Heart left ventricle (tissue), 16 donors: ENCODE data around the gene KRTAP1-4. TPM values are rescaled to one million over a fixed set of nuclear protein-coding genes. Genes with fewer than 3 reads are reported as not detected.

ENCODE experiments used
- ATAC-seq, 4 donors: fragments of 200-7000 bp; cut with Tn5 transposase; one replicate each; pipeline ENCODE4 v1.9.1; 2020 to 2022; ENCODE audit warnings: moderate library complexity in 4 of 4, mild to moderate bottlenecking in 3 of 4, moderate number of reproducible peaks in 1 of 4
- DNase-seq, 5 donors: peaks; one replicate each; pipeline ENCODE4 v3.0.0-alpha.2; 2020
- H3K27ac ChIP-seq, 12 donors: fragments of 200-600 bp; sonication (generic) in 4 of 12; one replicate each; pipeline versions ENCODE4 v1.5.0 to v1.8.0; 2016 to 2022; ENCODE audit warnings: mild to moderate bottlenecking in 2 of 12
- H3K27me3 ChIP-seq, 9 donors: fragments of 200-600 bp; sonication (generic) in 2 of 9; one replicate each; pipeline versions ENCODE4 v1.5.1 to v1.8.0; 2016 to 2022; ENCODE audit warnings: mild to moderate bottlenecking in 3 of 9
- H3K36me3 ChIP-seq, 9 donors: fragments of 200-600 bp; sonication (generic) in 2 of 9; one replicate each; pipeline versions ENCODE4 v1.5.0 to v1.8.0; 2018 to 2022; ENCODE audit warnings: mild to moderate bottlenecking in 2 of 9
- H3K4me1 ChIP-seq, 12 donors: fragments of 200-600 bp; sonication (generic) in 4 of 12; one replicate each; pipeline versions ENCODE4 v1.5.0 to v1.8.0; 2016 to 2022; ENCODE audit warnings: mild to moderate bottlenecking in 3 of 12
- H3K4me3 ChIP-seq, 12 donors: fragments of 200-600 bp; sonication (generic) in 4 of 12; one replicate each; pipeline versions ENCODE4 v1.5.0 to v1.8.0; 2017 to 2022; ENCODE audit warnings: mild to moderate bottlenecking in 9 of 12, moderate library complexity in 4 of 12
- H3K9me3 ChIP-seq, 12 donors: fragments of 200-600 bp; sonication (generic) in 4 of 12; one replicate each; pipeline versions ENCODE4 v1.5.0 to v1.8.0; 2016 to 2022; ENCODE audit warnings: mild to moderate bottlenecking in 1 of 12
- POLR2A ChIP-seq, 2 donors: fragments of 450-650 bp; IDR thresholded peaks; one replicate each; pipeline ENCODE4 v1.6.1; 2017; ENCODE audit warnings: antibody characterized with exemption in 2 of 2, mild to moderate bottlenecking in 2 of 2, moderate library complexity in 2 of 2
- WGBS, 4 donors: extraction: QIAGEN DNeasy Blood & Tissue Kit in 2 of 4; methylation state at CpG; one replicate each; pipeline versions ENCODE4 v1.1.5 to v1.1.7; 2013 to 2018; 5-methylcytosine and 5-hydroxymethylcytosine counted together
- intact Hi-C, 10 donors: fragments of 100-400 bp; cut with DNase I; formaldehyde crosslinking; loops; one replicate each; pipeline versions ENCODE4 v1.11.1 to v1.14.2; 2022
- polyA plus RNA-seq, 2 donors: library from polyadenylated mRNA; stranded (reverse); fragments of 200-250 nt; gene quantifications; one replicate each; pipeline ENCODE4 v1.2.3, GENCODE V29; 2013
- total RNA-seq, 9 donors: library from RNA; depleted of rRNA in 2 of 9; stranded (reverse); fragments of >200 nt in 2 of 9; fragmentation: NEBNext Ultra II Directional in 3 of 9; extraction: Animal tissue kit (Norgen Biotek cat#: 25700) in 3 of 9; gene quantifications; one replicate each; pipeline versions ENCODE4 v1.1.0 to v1.2.4, GENCODE V29; 2016 to 2023
- TF ChIP-seq, protein P1 (sequence below), 12 donors: fragments of 200-600 bp; sonication (generic) in 4 of 12; IDR thresholded peaks; one replicate each; pipeline versions ENCODE4 v1.5.0 to v1.8.0; 2018 to 2022; ENCODE audit warnings: antibody characterized with exemption in 12 of 12, mild to moderate bottlenecking in 5 of 12
- donor health status: ischemic (EF 13 %, LVEDD 7.1; RV severe dilation, severe dysfunction).
- donor health status: healthy with polysubstance abuse.
- donor health status: DM: no; HTN: yes; CAD: no.
- donor health status: DM: no; HTN: no; CAD: no.
- donor health status: ischemic (EF 25% LVEDD 6.9; RV normal size, moderate dysfunction).
- donor health status: ischemic (EF 25% LVEDD 5.7; RV mildly dilated, moderate dysfunction).
- donor health status: healthy.
- donor health status: DM: yes; HTN: yes; CAD: no.
- donor health status: ischemic (EF 35%, LVEDD 5.7; RV mildly dilated, moderate dysfunction).
- donor health status: nonischemic (EF 11% LVEDD 7.7; RV severe dilation, severe dysfunction).
- donor health status: DM: yes; HTN: yes; CAD: no.
- donor health status: PGD.
- donor health status: ischemic (EF 29% LVEDD 5.4; RV normal size, mild dysfunction).
- donor health status: nonischemic (EF 23%, LVEDD 6.1; RV moderate dilation, normal function).

The KRTAP1-4 gene
- total and polyA plus RNA-seq, 11 donors, result not detected

DNA sequence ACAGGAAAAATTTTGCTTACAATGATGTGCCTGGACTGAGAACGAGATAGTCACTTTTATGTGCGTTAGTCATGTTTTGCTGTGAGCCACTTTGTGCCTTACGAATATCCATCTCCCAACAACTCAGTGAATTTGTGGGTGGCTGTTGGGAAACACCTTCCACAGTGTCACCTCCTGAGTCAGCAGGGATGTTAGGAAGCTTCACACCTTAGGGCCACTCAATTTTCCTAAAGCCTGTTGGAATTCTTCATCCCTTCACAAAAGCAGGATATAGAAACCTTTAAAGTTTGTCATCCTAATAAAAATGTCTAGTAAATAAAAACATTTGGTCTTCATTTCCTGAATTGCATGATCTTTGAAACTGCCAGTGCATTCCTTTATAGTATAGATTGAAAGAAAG lies 16.8 kb downstream of the KRTAP1-4 start:
- H3K4me3 ChIP-seq, result no peak overlapping the region
- peaks cover 0 to 4% (median 0%) of the 10 kb centered on the region in 9 donors for H3K27me3 ChIP-seq
- no peak for DNase-seq
- peaks cover 0 to 9% (median 0%) of the 10 kb centered on the region in 12 donors for H3K4me1 ChIP-seq
- 60 to 81% (median 78%) methylated on average over 3 of the region's 3 CpGs for WGBS, 4 donors
- no peaks in the 10 kb centered on the region for H3K36me3 ChIP-seq
- ATAC-seq, result no peak
- no peak overlapping the region for H3K27ac ChIP-seq
- intact Hi-C loops, result loop anchor here in 1 of 10 donors (5.0 kb wide), 1 partner anchor 51 kb away; no protein-coding TSS in a partner anchor
- no peaks in the 10 kb centered on the region for H3K9me3 ChIP-seq
- TF ChIP-seq, protein P1, sequence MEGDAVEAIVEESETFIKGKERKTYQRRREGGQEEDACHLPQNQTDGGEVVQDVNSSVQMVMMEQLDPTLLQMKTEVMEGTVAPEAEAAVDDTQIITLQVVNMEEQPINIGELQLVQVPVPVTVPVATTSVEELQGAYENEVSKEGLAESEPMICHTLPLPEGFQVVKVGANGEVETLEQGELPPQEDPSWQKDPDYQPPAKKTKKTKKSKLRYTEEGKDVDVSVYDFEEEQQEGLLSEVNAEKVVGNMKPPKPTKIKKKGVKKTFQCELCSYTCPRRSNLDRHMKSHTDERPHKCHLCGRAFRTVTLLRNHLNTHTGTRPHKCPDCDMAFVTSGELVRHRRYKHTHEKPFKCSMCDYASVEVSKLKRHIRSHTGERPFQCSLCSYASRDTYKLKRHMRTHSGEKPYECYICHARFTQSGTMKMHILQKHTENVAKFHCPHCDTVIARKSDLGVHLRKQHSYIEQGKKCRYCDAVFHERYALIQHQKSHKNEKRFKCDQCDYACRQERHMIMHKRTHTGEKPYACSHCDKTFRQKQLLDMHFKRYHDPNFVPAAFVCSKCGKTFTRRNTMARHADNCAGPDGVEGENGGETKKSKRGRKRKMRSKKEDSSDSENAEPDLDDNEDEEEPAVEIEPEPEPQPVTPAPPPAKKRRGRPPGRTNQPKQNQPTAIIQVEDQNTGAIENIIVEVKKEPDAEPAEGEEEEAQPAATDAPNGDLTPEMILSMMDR (IDR thresholded peaks at IDR 0.05), result no peak
- no peak for TF ChIP-seq POLR2A (IDR thresholded peaks at IDR 0.05)

DNA sequence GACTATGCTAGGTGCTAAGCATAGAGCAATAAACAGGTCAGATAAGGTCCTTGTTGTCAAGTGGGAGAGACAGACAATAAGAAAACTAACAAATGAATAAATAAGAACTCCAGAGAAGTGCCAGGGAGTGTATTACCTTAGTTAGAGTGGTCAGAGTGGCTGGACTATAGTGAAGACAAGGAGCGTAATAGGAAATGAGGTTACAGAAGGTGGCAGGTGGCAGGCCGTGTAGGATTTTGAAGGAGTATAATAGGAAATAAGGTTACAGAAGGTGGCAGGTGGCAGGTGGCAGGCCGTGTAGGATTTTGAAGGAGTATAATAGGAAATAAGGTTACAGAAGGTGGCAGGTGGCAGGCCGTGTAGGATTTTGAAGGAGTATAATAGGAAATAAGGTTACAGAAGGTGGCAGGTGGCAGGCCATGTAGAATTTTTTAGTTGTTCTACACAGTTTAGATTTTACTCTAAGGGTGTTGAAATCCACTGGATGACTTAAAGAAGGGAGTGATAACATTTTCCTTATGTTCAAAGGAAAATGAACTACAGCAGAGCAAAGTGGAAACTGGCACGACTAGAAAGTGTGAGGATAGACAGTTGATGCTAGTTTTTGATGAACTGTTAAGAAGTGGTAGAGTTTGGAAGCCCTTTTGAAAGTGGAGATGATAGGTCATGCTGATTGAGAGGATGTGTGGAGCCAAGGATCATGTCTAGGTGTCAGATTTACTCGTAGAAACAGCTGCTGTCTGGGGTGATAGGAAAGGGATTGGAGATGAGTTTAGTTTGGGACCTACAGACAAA lies 17.5 kb downstream of the KRTAP1-4 start:
- intact Hi-C loops, result loop anchor here in 1 of 10 donors (5.0 kb wide), 1 partner anchor 50 kb away; no protein-coding TSS in a partner anchor
- no peak for ATAC-seq
- 67 to 68% (median 67%) methylated on average over 6 of the region's 6 CpGs for WGBS, 4 donors
- Histone ChIP-seq H3K4me1 (peaks cover 0 to 9% (median 0%) of the 10 kb centered on the region in 12 donors), H3K9me3 (no peaks in the 10 kb centered on the region), H3K27me3 (peaks cover 0 to 4% (median 0%) of the 10 kb centered on the region in 9 donors), H3K27ac (no peak overlapping the region), H3K36me3 (no peaks in the 10 kb centered on the region), H3K4me3 (no peak overlapping the region)
- no peak for DNase-seq
- no peak for TF ChIP-seq POLR2A (IDR thresholded peaks at IDR 0.05)
- TF ChIP-seq, protein P1 (IDR thresholded peaks at IDR 0.05), result no peak

DNA sequence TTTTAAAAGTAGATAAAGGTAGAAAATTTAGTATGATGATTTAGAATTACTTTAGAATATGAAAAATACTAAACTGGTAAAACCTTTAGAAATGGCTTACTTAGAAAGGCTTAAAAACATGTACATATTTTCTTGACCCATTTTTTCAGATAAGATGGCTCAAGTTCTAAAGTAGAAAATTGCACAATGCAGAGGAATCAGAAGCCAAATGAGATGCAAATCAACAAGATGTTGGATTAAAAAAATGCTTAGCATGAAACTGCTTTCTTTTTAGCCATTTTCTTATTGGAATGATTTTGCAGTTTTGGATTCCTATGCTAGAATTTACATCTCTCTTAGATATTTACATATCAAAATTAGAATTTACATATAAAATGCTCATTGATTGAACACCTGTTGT lies 19.6 kb downstream of the KRTAP1-4 start:
- peaks cover 0 to 9% (median 0%) of the 10 kb centered on the region in 12 donors for H3K4me1 ChIP-seq
- H3K36me3 ChIP-seq, result no peaks in the 10 kb centered on the region
- ATAC-seq (no peak), DNase-seq (no peak)
- no peaks in the 10 kb centered on the region for H3K9me3 ChIP-seq
- H3K27me3 ChIP-seq, result peaks cover 0 to 4% (median 0%) of the 10 kb centered on the region in 9 donors
- H3K4me3 ChIP-seq, result no peak overlapping the region
- intact Hi-C loops, result loop anchor here in 1 of 10 donors (5.0 kb wide), 1 partner anchor 48 kb away; no protein-coding TSS in a partner anchor
- no peak for TF ChIP-seq POLR2A (IDR thresholded peaks at IDR 0.05)
- TF ChIP-seq, protein P1 (IDR thresholded peaks at IDR 0.05), result no peak
- no peak overlapping the region for H3K27ac ChIP-seq

DNA sequence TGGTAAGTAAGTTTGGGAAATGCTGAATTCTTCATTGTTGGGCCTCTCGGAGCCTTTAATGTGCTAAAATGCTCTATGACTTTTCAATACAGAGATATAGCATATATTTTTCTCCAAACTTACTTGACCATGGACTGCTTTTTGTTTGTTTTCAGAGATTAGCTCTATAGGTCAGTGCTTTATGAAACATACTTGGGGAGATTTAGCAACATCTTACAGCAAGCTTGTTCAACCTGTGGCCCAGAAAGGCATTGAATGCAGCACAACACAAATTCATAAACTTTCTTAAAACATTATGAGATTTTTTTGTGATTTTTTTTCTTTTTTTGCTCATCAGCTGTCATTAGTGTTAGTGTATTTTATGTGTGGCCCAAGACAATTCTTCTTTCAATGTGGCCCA lies 20.1 kb downstream of the KRTAP1-4 start:
- Histone ChIP-seq H3K27ac (no peak overlapping the region), H3K4me3 (no peak overlapping the region), H3K27me3 (peaks cover 0 to 4% (median 0%) of the 10 kb centered on the region in 9 donors), H3K9me3 (no peaks in the 10 kb centered on the region), H3K36me3 (no peaks in the 10 kb centered on the region), H3K4me1 (peaks cover 0 to 9% (median 0%) of the 10 kb centered on the region in 12 donors)
- no peak for ATAC-seq
- no peak for TF ChIP-seq POLR2A (IDR thresholded peaks at IDR 0.05)
- TF ChIP-seq, protein P1 (IDR thresholded peaks at IDR 0.05), result no peak
- WGBS, 4 donors, result 80 to 90% (median 87%) methylated on average over 1 of the region's 1 CpG
- DNase-seq, result no peak
- intact Hi-C loops, result loop anchor here in 1 of 10 donors (5.0 kb wide), 1 partner anchor 48 kb away; no protein-coding TSS in a partner anchor
